ENCODE measurements around the gene MAMDC4.

GRCh38 chr9:136900988-136901515, 48.9 kb downstream of the MAMDC4 start:
- TF ChIP-seq CTCF (IDR thresholded peaks at IDR 0.05) (no peak), POLR2A (IDR thresholded peaks at IDR 0.05) (no peak)

All from adrenal gland (tissue), 5 donors.